Adrenal gland (tissue), 5 donors: ENCODE data around the gene SRP72.

ENCODE experiments used
- CTCF ChIP-seq, 6 experiments: fragments of 450-650 bp in 4 of 6; fragments of 200-600 bp in 2 of 6; sonication (generic) in 1 of 6; IDR thresholded peaks; 1 replicate in 5 of 6; 2 replicates in 1 of 6; pipeline versions ENCODE4 v1.5.1 to v1.8.0; 2016 to 2021; ENCODE audit warnings: antibody characterized with exemption in 6 of 6, mild to moderate bottlenecking in 2 of 6, moderate library complexity in 1 of 6
- POLR2A ChIP-seq, 2 donors: fragments of 450-650 bp; IDR thresholded peaks; one replicate each; pipeline ENCODE4 v1.6.1; 2017; ENCODE audit warnings: antibody characterized with exemption in 2 of 2, mild to moderate bottlenecking in 2 of 2, moderate library complexity in 1 of 2
- donor health status: DM: no; HTN: no; CAD: no.

- no peak for TF ChIP-seq POLR2A (IDR thresholded peaks at IDR 0.05)
- TF ChIP-seq CTCF (IDR thresholded peaks at IDR 0.05), result no peak
Measured at GRCh38 chr4:56475917-56476316, 8.5 kb downstream of the SRP72 start.
